ENCODE measurements around the gene PGM2L1. TPM values are rescaled to one million over a fixed set of nuclear protein-coding genes. Genes with fewer than 3 reads are reported as not detected.
"Not testable (repeated sequence)": the region's sequence is repeated elsewhere in the genome, so short reads cannot be mapped to it uniquely, and the experiment has no call there.

PGM2L1 gene
- total RNA-seq, 1 donor from 2014 or later, result 15.1 TPM

GRCh38 chr11:74370123-74370522, 28.1 kb downstream of the PGM2L1 start:
- Mint-ChIP-seq H3K4me1 (peaks cover 6% of the 10 kb centered on the region), H3K4me3 (no peak overlapping the region), H3K27me3 (ENCODE audit: low read depth) (no peaks in the 10 kb centered on the region)

GRCh38 chr11:74367881-74368280, 30.4 kb downstream of the PGM2L1 start:
- no peak overlapping the region for H3K4me3 Mint-ChIP-seq
- no peak overlapping the region for H3K27ac Mint-ChIP-seq (ENCODE audit: unreplicated experiment)
- DNase-seq (ENCODE audit: low read depth, low spot score), result no peak
- no peaks in the 10 kb centered on the region for H3K9me3 Mint-ChIP-seq
- no peak for TF ChIP-seq CTCF (conservative IDR thresholded peaks at IDR 0.05)
- peaks cover 12% of the 10 kb centered on the region for H3K36me3 Mint-ChIP-seq (ENCODE audit: low read depth)
- H3K4me1 Mint-ChIP-seq, result peaks cover 6% of the 10 kb centered on the region
- no peaks in the 10 kb centered on the region for H3K27me3 Mint-ChIP-seq (ENCODE audit: low read depth)

More at GRCh38 chr11:74370123-74370522, 28.1 kb downstream of the PGM2L1 start:
- TF ChIP-seq CTCF (conservative IDR thresholded peaks at IDR 0.05), result no peak
- no peak for DNase-seq (ENCODE audit: low read depth, low spot score)
- no peaks in the 10 kb centered on the region for H3K9me3 Mint-ChIP-seq
- H3K36me3 Mint-ChIP-seq (ENCODE audit: low read depth), result peaks cover 2% of the 10 kb centered on the region
- H3K27ac Mint-ChIP-seq (ENCODE audit: unreplicated experiment), result no peak overlapping the region

GRCh38 chr11:74366576-74366975, 31.7 kb downstream of the PGM2L1 start:
- Mint-ChIP-seq H3K27me3 (ENCODE audit: low read depth) (no peaks in the 10 kb centered on the region), H3K4me1 (peaks cover under 1% of the 10 kb centered on the region), H3K9me3 (peaks cover 3% of the 10 kb centered on the region), H3K27ac (ENCODE audit: unreplicated experiment) (no peak overlapping the region), H3K4me3 (no peak overlapping the region), H3K36me3 (ENCODE audit: low read depth) (peaks cover 24% of the 10 kb centered on the region)
- TF ChIP-seq CTCF (conservative IDR thresholded peaks at IDR 0.05), result no peak
- DNase-seq (ENCODE audit: low read depth, low spot score), result no peak

GRCh38 chr11:74365805-74366204, 32.4 kb downstream of the PGM2L1 start:
- peaks cover 32% of the 10 kb centered on the region for H3K36me3 Mint-ChIP-seq (ENCODE audit: low read depth)
- not testable (repeated sequence) for H3K27ac Mint-ChIP-seq (ENCODE audit: unreplicated experiment); H3K4me3 Mint-ChIP-seq; H3K27me3 Mint-ChIP-seq (ENCODE audit: low read depth); H3K4me1 Mint-ChIP-seq; H3K9me3 Mint-ChIP-seq; DNase-seq (ENCODE audit: low read depth, low spot score)

- no peaks in the 10 kb centered on the region for H3K27me3 Mint-ChIP-seq (ENCODE audit: low read depth)
- H3K9me3 Mint-ChIP-seq, result peaks cover 11% of the 10 kb centered on the region
- H3K36me3 Mint-ChIP-seq (ENCODE audit: low read depth), result peaks cover 50% of the 10 kb centered on the region
- H3K4me1 Mint-ChIP-seq, result peaks cover 4% of the 10 kb centered on the region
- no peak for DNase-seq (ENCODE audit: low read depth, low spot score)
- no peak overlapping the region for H3K4me3 Mint-ChIP-seq
- H3K27ac Mint-ChIP-seq (ENCODE audit: unreplicated experiment), result no peak overlapping the region
- no peak for TF ChIP-seq CTCF (conservative IDR thresholded peaks at IDR 0.05)
Observed at GRCh38 chr11:74357449-74357848, 40.8 kb downstream of the PGM2L1 start.

- H3K9me3 Mint-ChIP-seq, result peaks cover 10% of the 10 kb centered on the region
- DNase-seq (ENCODE audit: low read depth, low spot score), result no peak
- H3K4me1 Mint-ChIP-seq, result peaks cover 4% of the 10 kb centered on the region
- H3K36me3 Mint-ChIP-seq (ENCODE audit: low read depth), result peaks cover 39% of the 10 kb centered on the region
- H3K27me3 Mint-ChIP-seq (ENCODE audit: low read depth), result no peaks in the 10 kb centered on the region
- H3K27ac Mint-ChIP-seq (ENCODE audit: unreplicated experiment), result no peak overlapping the region
- H3K4me3 Mint-ChIP-seq, result no peak overlapping the region
- no peak for TF ChIP-seq CTCF (conservative IDR thresholded peaks at IDR 0.05)
Observed at GRCh38 chr11:74355626-74356025, 42.6 kb downstream of the PGM2L1 start.
